Prostate gland (tissue), 2 donors: Measurements from ENCODE around the gene CABP7.

ENCODE experiments used
- POLR2A ChIP-seq: fragments of 450-650 bp; IDR thresholded peaks from one replicate; pipeline ENCODE4 v1.6.1; 2016; ENCODE audit warnings: antibody characterized with exemption, mild to moderate bottlenecking
- POLR2AphosphoS5 ChIP-seq: sonication (generic); formaldehyde crosslinking; IDR thresholded peaks from one replicate; pipeline ENCODE4 v1.6.1; 2017; ENCODE audit warnings: antibody characterized with exemption
- TF ChIP-seq, protein P1 (sequence below), 4 experiments: fragments of 200-600 bp in 2 of 4; fragments of 450-650 bp in 2 of 4; sonication (generic) in 2 of 4; IDR thresholded peaks; 1 replicate in 3 of 4; 2 replicates in 1 of 4; pipeline ENCODE4 v1.5.1; 2016 to 2019; ENCODE audit warnings: antibody characterized with exemption in 4 of 4, mild to moderate bottlenecking in 2 of 4, moderate library complexity in 2 of 4

DNA sequence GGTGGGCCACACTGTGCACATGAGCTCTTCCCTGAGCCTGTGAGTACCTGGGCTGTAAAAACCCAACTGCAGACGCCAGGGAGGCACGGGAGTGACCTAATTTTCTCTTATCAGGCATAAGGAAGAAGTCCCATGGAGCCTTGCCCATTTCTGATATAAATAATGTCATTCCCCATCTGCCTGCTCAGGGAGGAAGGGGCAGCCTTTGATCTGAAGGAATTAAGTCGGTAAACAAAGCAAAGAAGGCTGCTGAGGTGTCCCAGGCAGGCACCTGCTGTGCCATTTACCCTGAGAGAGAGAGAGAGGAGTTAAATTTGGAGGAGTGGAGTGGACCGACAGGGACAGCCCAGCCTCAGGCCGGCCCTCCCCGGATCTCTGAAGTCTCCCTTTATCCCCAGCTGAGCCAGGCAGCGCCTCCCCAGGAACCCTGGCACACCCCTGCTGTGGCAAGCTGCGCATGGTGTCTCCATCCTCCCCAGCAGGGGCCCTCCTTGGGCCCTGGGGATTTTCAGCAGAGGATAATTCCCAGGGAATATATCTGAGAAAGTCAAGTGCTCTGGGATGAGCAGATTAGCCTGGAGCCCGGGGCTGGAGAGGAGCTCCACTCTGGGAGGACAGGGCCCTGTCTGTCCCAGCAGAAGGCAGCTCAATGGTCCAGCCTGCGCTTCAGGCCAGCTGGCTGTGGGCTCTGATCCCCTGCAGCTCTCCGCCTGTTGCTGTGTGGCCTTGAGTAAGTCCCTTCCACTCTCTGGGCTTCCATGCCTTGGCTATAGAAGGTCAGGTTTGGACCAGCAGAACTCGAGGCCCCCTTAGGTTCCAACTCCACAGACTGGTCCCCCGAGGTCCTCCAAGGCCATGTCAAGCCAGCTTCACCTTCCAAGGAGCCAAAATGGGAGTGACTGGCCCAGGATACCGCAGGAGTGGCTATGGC lies 17.5 kb upstream of the CABP7 start:
- TF ChIP-seq, protein P1, sequence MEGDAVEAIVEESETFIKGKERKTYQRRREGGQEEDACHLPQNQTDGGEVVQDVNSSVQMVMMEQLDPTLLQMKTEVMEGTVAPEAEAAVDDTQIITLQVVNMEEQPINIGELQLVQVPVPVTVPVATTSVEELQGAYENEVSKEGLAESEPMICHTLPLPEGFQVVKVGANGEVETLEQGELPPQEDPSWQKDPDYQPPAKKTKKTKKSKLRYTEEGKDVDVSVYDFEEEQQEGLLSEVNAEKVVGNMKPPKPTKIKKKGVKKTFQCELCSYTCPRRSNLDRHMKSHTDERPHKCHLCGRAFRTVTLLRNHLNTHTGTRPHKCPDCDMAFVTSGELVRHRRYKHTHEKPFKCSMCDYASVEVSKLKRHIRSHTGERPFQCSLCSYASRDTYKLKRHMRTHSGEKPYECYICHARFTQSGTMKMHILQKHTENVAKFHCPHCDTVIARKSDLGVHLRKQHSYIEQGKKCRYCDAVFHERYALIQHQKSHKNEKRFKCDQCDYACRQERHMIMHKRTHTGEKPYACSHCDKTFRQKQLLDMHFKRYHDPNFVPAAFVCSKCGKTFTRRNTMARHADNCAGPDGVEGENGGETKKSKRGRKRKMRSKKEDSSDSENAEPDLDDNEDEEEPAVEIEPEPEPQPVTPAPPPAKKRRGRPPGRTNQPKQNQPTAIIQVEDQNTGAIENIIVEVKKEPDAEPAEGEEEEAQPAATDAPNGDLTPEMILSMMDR (IDR thresholded peaks at IDR 0.05) = no peak
- TF ChIP-seq POLR2A (no peak), POLR2AphosphoS5 (no peak)
